Activated naive CD8-positive, alpha-beta T cell treated with anti-CD3 and anti-CD28 coated beads, Interleukin-2, amount 10 ng/mL, durations not matched to agents 7 days and 5 days (primary cell): ENCODE data around the gene LRRC23. TPM values are rescaled to one million over a fixed set of nuclear protein-coding genes. Genes with fewer than 3 reads are reported as not detected.
A peak's percentile ranks its signal among the peaks of the same experiment; 100 is the strongest.
"Not testable (repeated sequence)": the region's sequence is repeated elsewhere in the genome, so short reads cannot be mapped to it uniquely, and the experiment has no call there.

Experiments
- ATAC-seq: fragments of 150-1000 bp; cut with Tn5 transposase; one replicate; pipeline ENCODE4 v1.10.0; 2021; ENCODE audit warnings: low read depth, moderate library complexity
- POLR2A ChIA-PET: fragments of 350-600 bp; sonication (Branson Sonifier 250); formaldehyde crosslinking; loops from one replicate; lab custom pipeline; 2021; ENCODE audit warnings: antibody characterized with exemption; lab: Charles Lee
- DNase-seq: peaks from one replicate; pipeline ENCODE4 v3.0.0; 2021
- H3K27ac Mint-ChIP-seq: one replicate; pipeline ENCODE4 v1.8.0; 2022; ENCODE audit warnings: mild to moderate bottlenecking, mixed read lengths
- H3K27me3 Mint-ChIP-seq: one replicate; pipeline ENCODE4 v1.8.0; 2022; ENCODE audit warnings: mild to moderate bottlenecking, moderate library complexity, mixed read lengths
- H3K36me3 Mint-ChIP-seq: one replicate; pipeline ENCODE4 v1.8.0; 2021; ENCODE audit warnings: mild to moderate bottlenecking, mixed read lengths
- H3K4me1 Mint-ChIP-seq: one replicate; pipeline ENCODE4 v1.8.0; 2021; ENCODE audit warnings: mixed read lengths
- H3K4me3 Mint-ChIP-seq: one replicate; pipeline ENCODE4 v1.8.0; 2022; ENCODE audit warnings: mild to moderate bottlenecking, moderate library complexity, mixed read lengths
- H3K9me3 Mint-ChIP-seq: one replicate; pipeline ENCODE4 v1.8.0; 2021; ENCODE audit warnings: mixed read lengths
- total RNA-seq, 2 experiments: library from RNA; stranded (reverse); gene quantifications; one replicate each; pipeline ENCODE4 v1.2.3, GENCODE V29; 2021

LRRC23 gene
- total RNA-seq, 2 experiments from 2014 or later = 8.1 to 8.3 TPM

- H3K9me3 Mint-ChIP-seq = no peaks in the 10 kb centered on the region
- no peak overlapping the region for H3K27ac Mint-ChIP-seq
- peaks cover 2% of the 10 kb centered on the region for H3K36me3 Mint-ChIP-seq
- POLR2A ChIA-PET = no interaction called here
- ATAC-seq (no peak), DNase-seq (no peak)
- H3K4me1 Mint-ChIP-seq = peaks cover 10% of the 10 kb centered on the region
- peaks cover 6% of the 10 kb centered on the region for H3K27me3 Mint-ChIP-seq
- no peak overlapping the region for H3K4me3 Mint-ChIP-seq
These were observed 7.7 kb upstream of the LRRC23 start for GRCh38 chr12:6896846-6897435.

- POLR2A ChIA-PET = interaction anchor here (1.5 kb wide), 1 partner anchor 8 kb away, joined by 4 read pairs; no protein-coding TSS in a partner anchor
- H3K36me3 Mint-ChIP-seq = peaks cover 2% of the 10 kb centered on the region
- DNase-seq = no peak
- no peaks in the 10 kb centered on the region for H3K9me3 Mint-ChIP-seq
- H3K27ac Mint-ChIP-seq = no peak overlapping the region
- peaks cover 13% of the 10 kb centered on the region for H3K4me1 Mint-ChIP-seq
- H3K27me3 Mint-ChIP-seq = peaks cover 6% of the 10 kb centered on the region
- no peak overlapping the region for H3K4me3 Mint-ChIP-seq
- ATAC-seq = no peak
These were observed 5.2 kb upstream of the LRRC23 start for GRCh38 chr12:6899427-6899826.

- ATAC-seq (no peak), DNase-seq (no peak)
- H3K27me3 Mint-ChIP-seq = peaks cover 6% of the 10 kb centered on the region
- no peak overlapping the region for H3K4me3 Mint-ChIP-seq
- POLR2A ChIA-PET = interaction anchor here (1.5 kb wide), 1 partner anchor 9 kb away, joined by 4 read pairs; no protein-coding TSS in a partner anchor
- no peaks in the 10 kb centered on the region for H3K9me3 Mint-ChIP-seq
- no peaks in the 10 kb centered on the region for H3K36me3 Mint-ChIP-seq
- H3K27ac Mint-ChIP-seq = no peak overlapping the region
- peaks cover 13% of the 10 kb centered on the region for H3K4me1 Mint-ChIP-seq
These were observed 4.6 kb upstream of the LRRC23 start for GRCh38 chr12:6899837-6900519.

- Mint-ChIP-seq H3K9me3 (no peaks in the 10 kb centered on the region), H3K4me1 (peaks cover 13% of the 10 kb centered on the region), H3K4me3 (no peak overlapping the region), H3K36me3 (no peaks in the 10 kb centered on the region), H3K27me3 (peaks cover 2% of the 10 kb centered on the region), H3K27ac (peak overlapping the region; percentile 1)
- DNase-seq = no peak
- POLR2A ChIA-PET = interaction anchor here (1.0 to 1.1 kb wide), 2 partner anchors 11 to 116 kb away, joined by 3 read pairs; partner anchors contain the start of gene LPCAT3
- no peak for ATAC-seq
These were observed 2.2 kb upstream of the LRRC23 start for GRCh38 chr12:6902448-6902847.

- no peak for ATAC-seq
- Mint-ChIP-seq H3K36me3 (no peaks in the 10 kb centered on the region), H3K4me1 (peaks cover 13% of the 10 kb centered on the region), H3K4me3 (no peak overlapping the region), H3K9me3 (no peaks in the 10 kb centered on the region), H3K27me3 (no peaks in the 10 kb centered on the region), H3K27ac (no peak overlapping the region)
- POLR2A ChIA-PET = interaction anchor here (2.3 to 2.4 kb wide), 2 partner anchors 13 to 31 kb away, joined by 14 to 17 read pairs; partner anchors contain the start of gene SPSB2
- DNase-seq = no peak
These were observed 900 bp upstream of the LRRC23 start for GRCh38 chr12:6903722-6904121.

GRCh38 chr12:6905414-6906040 lies 905 bp downstream of the LRRC23 start:
- POLR2A ChIA-PET = interaction anchor here (0.7 to 2.4 kb wide), 5 partner anchors 9 to 53 kb away, joined by 3 to 17 read pairs (median 5); partner anchors contain the start of genes C12orf57, ENO2, RNU7-1 and SPSB2
- H3K4me3 Mint-ChIP-seq = no peak overlapping the region
- no peak for DNase-seq
- H3K36me3 Mint-ChIP-seq = no peaks in the 10 kb centered on the region
- no peak for ATAC-seq
- H3K27ac Mint-ChIP-seq = no peak overlapping the region
- H3K4me1 Mint-ChIP-seq = peaks cover 7% of the 10 kb centered on the region
- H3K9me3 Mint-ChIP-seq = no peaks in the 10 kb centered on the region
- H3K27me3 Mint-ChIP-seq = no peaks in the 10 kb centered on the region

GRCh38 chr12:6908141-6908540 lies 3.5 kb downstream of the LRRC23 start:
- not testable (repeated sequence) for H3K4me3 Mint-ChIP-seq, H3K36me3 Mint-ChIP-seq, H3K9me3 Mint-ChIP-seq, ATAC-seq, H3K27me3 Mint-ChIP-seq, H3K27ac Mint-ChIP-seq, DNase-seq
- H3K4me1 Mint-ChIP-seq = peaks cover 10% of the 10 kb centered on the region
- POLR2A ChIA-PET = interaction anchor here (0.7 to 2.2 kb wide), 6 partner anchors 17 to 200 kb away, joined by 3 to 9 read pairs (median 6); partner anchors contain the start of genes C12orf57 and RNU7-1

- no peaks in the 10 kb centered on the region for H3K36me3 Mint-ChIP-seq
- no peak for DNase-seq
- POLR2A ChIA-PET = interaction anchor here (0.5 to 2.2 kb wide), 5 partner anchors 18 to 1027 kb away, joined by 3 to 8 read pairs (median 4); no protein-coding TSS in a partner anchor
- peak overlapping the region; percentile 26 for H3K27ac Mint-ChIP-seq
- H3K4me1 Mint-ChIP-seq = peaks cover 11% of the 10 kb centered on the region
- no peak for ATAC-seq
- H3K9me3 Mint-ChIP-seq = no peaks in the 10 kb centered on the region
- H3K27me3 Mint-ChIP-seq = no peaks in the 10 kb centered on the region
- no peak overlapping the region for H3K4me3 Mint-ChIP-seq
These were observed 5.0 kb downstream of the LRRC23 start for GRCh38 chr12:6909421-6910145.

- Mint-ChIP-seq H3K4me1 (peaks cover 33% of the 10 kb centered on the region), H3K4me3 (peak overlapping the region; percentile 100), H3K9me3 (no peaks in the 10 kb centered on the region), H3K36me3 (peaks cover 16% of the 10 kb centered on the region), H3K27ac (no peak overlapping the region), H3K27me3 (no peaks in the 10 kb centered on the region)
- POLR2A ChIA-PET = interaction anchor here (0.5 to 3.9 kb wide), 5 partner anchors 21 to 1024 kb away, joined by 4 to 26 read pairs (median 8); partner anchors contain the start of gene SPSB2
- DNase-seq (no peak), ATAC-seq (no peak)
These were observed 7.7 kb downstream of the LRRC23 start for GRCh38 chr12:6912164-6912935.

- peak; percentile 92 for ATAC-seq
- H3K4me3 Mint-ChIP-seq = peak within 1 kb of the TSS; percentile 100
These were observed 9.8 kb downstream of the LRRC23 start, which contains the start of gene ENO2 for GRCh38 chr12:6914246-6914946. Gene ENO2, plus strand, starts transcription at chr12:6914580. Its CDS starts 1,253 bp downstream, at chr12:6915833.

GRCh38 chr12:6914947-6915788 lies 10.5 kb downstream of the LRRC23 start:
- Mint-ChIP-seq H3K9me3 (no peaks in the 10 kb centered on the region), H3K27me3 (no peaks in the 10 kb centered on the region), H3K4me1 (peaks cover 41% of the 10 kb centered on the region), H3K36me3 (peaks cover 32% of the 10 kb centered on the region), H3K4me3 (peak overlapping the region; percentile 100), H3K27ac (peak overlapping the region; percentile 88)
- DNase-seq (no peak), ATAC-seq (no peak)
- POLR2A ChIA-PET = interaction anchor here (0.6 to 3.9 kb wide), 12 partner anchors 10 to 193 kb away, joined by 4 to 26 read pairs (median 6); partner anchors contain the start of genes C12orf57, CDCA3, LRRC23 and RNU7-1

More at GRCh38 chr12:6914246-6914946, 9.8 kb downstream of the LRRC23 start, which contains the start of gene ENO2:
- Mint-ChIP-seq H3K27ac (peak within 1 kb of the TSS; percentile 88), H3K27me3 (no peaks in the 10 kb centered on the region), H3K4me1 (peaks cover 37% of the 10 kb centered on the region), H3K36me3 (peaks cover 25% of the 10 kb centered on the region), H3K9me3 (no peaks in the 10 kb centered on the region)
- POLR2A ChIA-PET = interaction anchor here (0.6 to 3.9 kb wide), 15 partner anchors 9 to 194 kb away, joined by 4 to 26 read pairs (median 5); partner anchors contain the start of genes C12orf57, CDCA3, LRRC23 and RNU7-1
- peak; percentile 87 for DNase-seq
